Mesendoderm (in vitro differentiated cells): Measurements from ENCODE around the gene GSTT2.

Experiments used
- DNase-seq: peaks from one replicate; pipeline ENCODE4 v3.0.0; 2013
- H2AK5ac ChIP-seq: 2 replicates; pipeline ENCODE4 v1.6.1; 2013; ENCODE audit warnings: low read length, inconsistent platforms
- H2BK120ac ChIP-seq: 2 replicates; pipeline ENCODE4 v1.6.1; 2013; ENCODE audit warnings: low read depth, mild to moderate bottlenecking, low read length, moderate library complexity, mixed read lengths
- H2BK15ac ChIP-seq: replicated peaks from 2 replicates; pipeline ENCODE4 v1.6.1; 2013; ENCODE audit warnings: low read depth, mild to moderate bottlenecking, moderate library complexity
- H2BK5ac ChIP-seq: 2 replicates; pipeline ENCODE4 v1.6.1; 2013; ENCODE audit warnings: low read length, inconsistent platforms
- H3K18ac ChIP-seq: 2 replicates; pipeline ENCODE4 v1.6.1; 2013; ENCODE audit warnings: mild to moderate bottlenecking, low read length, mixed read lengths
- H3K23ac ChIP-seq: one replicate; pipeline ENCODE4 v1.6.1; 2013; ENCODE audit warnings: low read length
- H3K27ac ChIP-seq: 2 replicates; pipeline ENCODE4 v1.5.1; 2013; ENCODE audit warnings: low read depth, mild to moderate bottlenecking, inconsistent platforms, low read length, moderate library complexity
- H3K27me3 ChIP-seq: 2 replicates; pipeline ENCODE4 v1.6.1; 2013; ENCODE audit warnings: low read length, control low read depth, mild to moderate bottlenecking, inconsistent platforms; ENCODE audit not compliant: insufficient read depth, poor library complexity
- H3K36me3 ChIP-seq: 2 replicates; pipeline ENCODE4 v1.6.1; 2013; ENCODE audit warnings: low read length, inconsistent platforms; ENCODE audit not compliant: control insufficient read depth, insufficient read depth
- H3K4ac ChIP-seq: one replicate; pipeline ENCODE4 v1.6.1; 2013; ENCODE audit warnings: low read depth, mild to moderate bottlenecking, low read length, moderate library complexity
- H3K4me1 ChIP-seq: 2 replicates; pipeline ENCODE4 v1.6.1; 2013; ENCODE audit warnings: low read depth, low read length, inconsistent platforms; ENCODE audit not compliant: control insufficient read depth
- H3K4me2 ChIP-seq: 2 replicates; pipeline ENCODE4 v1.6.1; 2013; ENCODE audit warnings: low read length
- H3K4me3 ChIP-seq: 2 replicates; pipeline ENCODE4 v1.5.1; 2013; ENCODE audit warnings: mild to moderate bottlenecking, low read length
- H3K56ac ChIP-seq: one replicate; pipeline ENCODE4 v1.6.1; 2013; ENCODE audit warnings: low read length
- H3K79me1 ChIP-seq: 2 replicates; pipeline ENCODE4 v1.6.1; 2013; ENCODE audit warnings: low read length, inconsistent platforms
- H3K79me2 ChIP-seq: 2 replicates; pipeline ENCODE4 v1.6.1; 2013; ENCODE audit warnings: mild to moderate bottlenecking, low read length; ENCODE audit not compliant: control insufficient read depth, insufficient read depth
- H3K9ac ChIP-seq: 2 replicates; pipeline ENCODE4 v1.6.1; 2013; ENCODE audit warnings: low read length, inconsistent platforms
- H4K5ac ChIP-seq: one replicate; pipeline ENCODE4 v1.6.1; 2013; ENCODE audit warnings: low read length
- H4K8ac ChIP-seq: one replicate; pipeline ENCODE4 v1.6.1; 2013; ENCODE audit warnings: low read depth, mild to moderate bottlenecking, control low read depth, low read length, moderate library complexity

GSTT2 gene

GRCh38 chr22:24030186-24030702, 50.3 kb downstream of the GSTT2 start:
- peaks cover 29% of the 10 kb centered on the region for H3K79me1 ChIP-seq
- H3K23ac ChIP-seq, result no peak overlapping the region
- H3K4me3 ChIP-seq, result no peak overlapping the region
- peaks cover 6% of the 10 kb centered on the region for H3K79me2 ChIP-seq
- no peak overlapping the region for H2BK15ac ChIP-seq
- no peaks in the 10 kb centered on the region for H3K36me3 ChIP-seq
- no peak overlapping the region for H4K8ac ChIP-seq
- peaks cover 3% of the 10 kb centered on the region for H3K4me1 ChIP-seq
- no peak overlapping the region for H3K4me2 ChIP-seq
- DNase-seq, result no peak
- no peak overlapping the region for H2BK5ac ChIP-seq
- no peak overlapping the region for H3K27ac ChIP-seq
- H2BK120ac ChIP-seq, result no peak overlapping the region
- no peak overlapping the region for H2AK5ac ChIP-seq
- no peak overlapping the region for H3K9ac ChIP-seq
- no peak overlapping the region for H3K4ac ChIP-seq
- H3K18ac ChIP-seq, result no peak overlapping the region
- H3K56ac ChIP-seq, result no peak overlapping the region
- H3K27me3 ChIP-seq, result no peaks in the 10 kb centered on the region
- no peak overlapping the region for H4K5ac ChIP-seq
